PC-3 (cell line): Measurements from ENCODE around the gene ZNF862. TPM values are rescaled to one million over a fixed set of nuclear protein-coding genes. Genes with fewer than 3 reads are reported as not detected.

Experiments used
- ATAC-seq: fragments of 200-7000 bp; cut with Tn5 transposase; 2 replicates; pipeline ENCODE4 v1.9.1; 2020; ENCODE audit warnings: mild to moderate bottlenecking, moderate library complexity
- BruUV-seq: library from RNA; stranded (reverse); fragments of 400-500 nt; replicated peaks from 2 replicates; lab custom pipeline; 2021; lab: Mats Ljungman, UMichigan
- CTCF ChIA-PET: fragments of 300-600 bp; sonication (Branson Sonifier 250); formaldehyde crosslinking; loops from one replicate; lab custom pipeline; 2022; ENCODE audit warnings: antibody characterized with exemption; lab: Charles Lee
- POLR2A ChIA-PET: fragments of 300-600 bp; sonication (Branson Sonifier 250); formaldehyde crosslinking; loops from one replicate; lab custom pipeline; 2022; ENCODE audit warnings: antibody characterized with exemption; ENCODE audit not compliant: unreplicated experiment; lab: Charles Lee
- DNase-seq: peaks from one replicate; pipeline ENCODE4 v3.0.0-alpha.2; 2015
- H2AFZ ChIP-seq: fragments of 300-600 bp; sonication (generic); 2 replicates; pipeline ENCODE4 v1.6.0; 2016; ENCODE audit warnings: antibody characterized with exemption, low read length
- H3F3A ChIP-seq: fragments of 300-600 bp; sonication (generic); one replicate; pipeline ENCODE4 v1.6.0; 2017; ENCODE audit warnings: antibody characterized with exemption, low read length, control low read depth, mild to moderate bottlenecking; ENCODE audit not compliant: unreplicated experiment
- H3K27ac ChIP-seq: fragments of 300-600 bp; sonication (generic); 2 replicates; pipeline ENCODE4 v1.5.1; 2016; ENCODE audit warnings: mild to moderate bottlenecking, low read length
- H3K27me3 ChIP-seq: fragments of 300-600 bp; sonication (generic); 2 replicates; pipeline ENCODE4 v1.6.1; 2016; ENCODE audit warnings: low read length, mixed read lengths
- H3K36me3 ChIP-seq: fragments of 300-600 bp; sonication (generic); 2 replicates; pipeline ENCODE4 v1.6.1; 2016; ENCODE audit warnings: low read depth, mixed run types, low read length, mixed read lengths
- H3K4me1 ChIP-seq: fragments of 300-600 bp; sonication (generic); 2 replicates; pipeline ENCODE4 v1.5.1; 2016; ENCODE audit warnings: low read length; ENCODE audit not compliant: insufficient read depth
- H3K4me2 ChIP-seq: fragments of 300-600 bp; sonication (generic); 2 replicates; pipeline ENCODE4 v1.6.0; 2016; ENCODE audit warnings: low read length
- H3K4me3 ChIP-seq: fragments of 300-600 bp; sonication (generic); 2 replicates; pipeline ENCODE4 v1.5.1; 2016; ENCODE audit warnings: mild to moderate bottlenecking, low read length, mixed read lengths
- H3K79me2 ChIP-seq: fragments of 300-600 bp; sonication (generic); 2 replicates; pipeline ENCODE4 v1.6.1; 2017; ENCODE audit warnings: low read length, mixed read lengths
- H3K9ac ChIP-seq: fragments of 300-600 bp; sonication (generic); 2 replicates; pipeline ENCODE4 v1.6.0; 2016; ENCODE audit warnings: mild to moderate bottlenecking, low read length
- H3K9me2 ChIP-seq: fragments of 300-600 bp; sonication (generic); replicated peaks from 2 replicates; pipeline ENCODE4 v1.6.1; 2016; ENCODE audit warnings: mixed run types, low read length, mixed read lengths
- H3K9me3 ChIP-seq: fragments of 300-600 bp; sonication (generic); 2 replicates; pipeline ENCODE4 v1.6.1; 2016; ENCODE audit warnings: low read length, mixed read lengths
- H4K20me1 ChIP-seq: fragments of 300-600 bp; sonication (generic); 2 replicates; pipeline ENCODE4 v1.6.1; 2016; ENCODE audit warnings: low read length, mixed read lengths
- CTCF ChIP-seq: fragments of 300-600 bp; sonication (generic); conservative IDR thresholded peaks from 2 replicates; pipeline ENCODE4 v1.5.1; 2017; ENCODE audit warnings: antibody characterized with exemption, low read depth, mild to moderate bottlenecking, low read length
- EZH2 ChIP-seq: fragments of 300-600 bp; sonication (generic); IDR thresholded peaks from one replicate; pipeline ENCODE4 v1.6.1; 2017; ENCODE audit warnings: antibody characterized with exemption, mild to moderate bottlenecking, low read length; ENCODE audit not compliant: unreplicated experiment
- EZH2phosphoT487 ChIP-seq: fragments of 300-600 bp; sonication (generic); IDR thresholded peaks from 2 replicates; pipeline ENCODE4 v1.6.1; 2018; ENCODE audit warnings: mild to moderate bottlenecking, antibody characterized with exemption, low read length, borderline replicate concordance
- intact Hi-C: fragments of 100-400 bp; cut with micrococcal nuclease; formaldehyde crosslinking; loops from 2 replicates; pipeline ENCODE4 v1.9.0; 2023
- total RNA-seq: library from RNA; depleted of rRNA; stranded (reverse); fragments of >200 nt; gene quantifications from 2 replicates; pipeline ENCODE4 v1.2.3, GENCODE V29; 2014

Gene ZNF862
- total RNA-seq, 1 experiment from 2014 or later, result 3.0 TPM

DNA sequence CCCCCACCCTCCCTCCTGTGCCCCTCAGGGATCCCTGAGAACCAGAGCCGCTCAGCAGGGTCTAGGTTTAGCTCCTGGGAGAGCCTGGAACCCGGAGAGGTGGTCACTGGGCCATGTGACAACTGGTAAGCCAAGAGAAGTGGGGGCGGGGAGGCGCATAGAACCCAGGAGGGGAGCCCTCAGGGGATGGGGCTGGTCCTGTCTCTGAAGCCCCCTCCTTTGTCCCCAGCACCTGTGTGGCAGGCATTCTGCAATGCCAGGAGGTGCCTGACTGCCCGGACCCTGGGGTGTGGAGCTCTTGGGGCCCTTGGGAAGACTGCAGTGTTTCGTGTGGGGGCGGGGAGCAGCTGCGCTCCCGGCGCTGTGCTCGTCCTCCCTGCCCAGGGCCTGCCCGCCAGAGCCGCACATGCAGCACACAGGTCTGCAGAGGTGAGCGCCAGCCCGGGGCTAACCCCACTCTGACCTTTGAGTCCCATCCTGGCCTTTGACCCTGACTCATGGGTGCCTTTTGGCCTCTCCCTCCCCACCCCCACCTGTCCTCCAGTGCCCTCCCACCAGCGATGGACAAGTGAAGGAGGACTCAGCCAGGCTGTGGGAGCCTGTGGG, 22.4 kb upstream of the ZNF862 start:
- CTCF ChIA-PET, result no interaction called here
- POLR2A ChIA-PET, result no interaction called here
- H3K27me3 ChIP-seq, result no peaks in the 10 kb centered on the region
- no peak for DNase-seq
- H3K4me2 ChIP-seq, result no peak overlapping the region
- no peaks in the 10 kb centered on the region for H4K20me1 ChIP-seq
- H3F3A ChIP-seq, result no peaks in the 10 kb centered on the region
- no peak for ATAC-seq
- H3K4me1 ChIP-seq, result no peaks in the 10 kb centered on the region
- no peaks in the 10 kb centered on the region for H3K79me2 ChIP-seq
- no peak for TF ChIP-seq EZH2
- TF ChIP-seq EZH2phosphoT487, result no peak
- TF ChIP-seq CTCF, result no peak
- no peak overlapping the region for H3K4me3 ChIP-seq
- no peaks in the 10 kb centered on the region for H3K36me3 ChIP-seq
- no peak overlapping the region for H3K27ac ChIP-seq
- no peak overlapping the region for H2AFZ ChIP-seq
- H3K9ac ChIP-seq, result no peak overlapping the region
- no TSS peak for BruUV-seq
- intact Hi-C loops, result no loop called here
- no peaks in the 10 kb centered on the region for H3K9me3 ChIP-seq
- H3K9me2 ChIP-seq, result no peaks in the 10 kb centered on the region

- BruUV-seq, result no TSS peak
- no peaks in the 10 kb centered on the region for H3K4me1 ChIP-seq
- no peak for ATAC-seq
Measured at GRCh38 chr7:149816267-149816751, 21.9 kb upstream of the ZNF862 start.

More at GRCh38 chr7:149816267-149816751, 21.9 kb upstream of the ZNF862 start:
- Histone ChIP-seq H4K20me1 (no peaks in the 10 kb centered on the region), H3K9me2 (no peaks in the 10 kb centered on the region), H3K9ac (no peak overlapping the region), H2AFZ (no peak overlapping the region), H3F3A (no peaks in the 10 kb centered on the region), H3K36me3 (no peaks in the 10 kb centered on the region), H3K4me2 (no peak overlapping the region), H3K27ac (no peak overlapping the region), H3K27me3 (no peaks in the 10 kb centered on the region), H3K79me2 (no peaks in the 10 kb centered on the region), H3K9me3 (no peaks in the 10 kb centered on the region), H3K4me3 (no peak overlapping the region)
- no peak for DNase-seq
- TF ChIP-seq EZH2phosphoT487 (no peak), CTCF (no peak), EZH2 (no peak)
- ChIA-PET CTCF (no interaction called here), POLR2A (no interaction called here)
- intact Hi-C loops, result no loop called here
